Caki2 (cell line): ENCODE results near the gene RELCH. TPM values are rescaled to one million over a fixed set of nuclear protein-coding genes. Genes with fewer than 3 reads are reported as not detected.

Experiments
- DNase-seq: peaks from one replicate; pipeline ENCODE4 v3.0.0-alpha.2; 2015; ENCODE audit warnings: low read depth
- in situ Hi-C: cut with HindIII; loops from 2 replicates; pipeline ENCODE4 v1.10.0; 2016; ENCODE audit warnings: low sequenced_read_pairs, low pct_unique_long_range_greater_than_20kb, mixed read lengths
- total RNA-seq: library from RNA; depleted of rRNA; stranded (reverse); fragments of >200 nt; shearing (Covaris generic); gene quantifications from 2 replicates; pipeline ENCODE4 v1.2.3, GENCODE V29; 2014; ENCODE audit warnings: low replicate concordance

Gene RELCH
- total RNA-seq, 1 experiment from 2014 or later: 13.9 TPM

DNA sequence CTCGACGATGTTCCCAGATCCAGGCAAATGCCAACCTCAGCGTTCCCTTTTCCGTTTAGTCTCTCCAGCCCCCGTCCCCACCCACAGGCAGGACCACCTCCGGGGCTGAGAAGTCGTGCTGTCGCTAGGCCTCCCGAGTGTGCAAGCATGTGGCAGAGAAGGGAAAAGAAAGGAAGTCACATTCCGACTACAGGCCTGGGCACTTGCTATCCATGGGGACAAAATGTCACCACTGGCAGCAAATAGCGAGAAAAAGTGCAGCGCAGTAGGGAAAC, 619 bp upstream of the RELCH start:
- in situ Hi-C loops: no loop called here

DNA sequence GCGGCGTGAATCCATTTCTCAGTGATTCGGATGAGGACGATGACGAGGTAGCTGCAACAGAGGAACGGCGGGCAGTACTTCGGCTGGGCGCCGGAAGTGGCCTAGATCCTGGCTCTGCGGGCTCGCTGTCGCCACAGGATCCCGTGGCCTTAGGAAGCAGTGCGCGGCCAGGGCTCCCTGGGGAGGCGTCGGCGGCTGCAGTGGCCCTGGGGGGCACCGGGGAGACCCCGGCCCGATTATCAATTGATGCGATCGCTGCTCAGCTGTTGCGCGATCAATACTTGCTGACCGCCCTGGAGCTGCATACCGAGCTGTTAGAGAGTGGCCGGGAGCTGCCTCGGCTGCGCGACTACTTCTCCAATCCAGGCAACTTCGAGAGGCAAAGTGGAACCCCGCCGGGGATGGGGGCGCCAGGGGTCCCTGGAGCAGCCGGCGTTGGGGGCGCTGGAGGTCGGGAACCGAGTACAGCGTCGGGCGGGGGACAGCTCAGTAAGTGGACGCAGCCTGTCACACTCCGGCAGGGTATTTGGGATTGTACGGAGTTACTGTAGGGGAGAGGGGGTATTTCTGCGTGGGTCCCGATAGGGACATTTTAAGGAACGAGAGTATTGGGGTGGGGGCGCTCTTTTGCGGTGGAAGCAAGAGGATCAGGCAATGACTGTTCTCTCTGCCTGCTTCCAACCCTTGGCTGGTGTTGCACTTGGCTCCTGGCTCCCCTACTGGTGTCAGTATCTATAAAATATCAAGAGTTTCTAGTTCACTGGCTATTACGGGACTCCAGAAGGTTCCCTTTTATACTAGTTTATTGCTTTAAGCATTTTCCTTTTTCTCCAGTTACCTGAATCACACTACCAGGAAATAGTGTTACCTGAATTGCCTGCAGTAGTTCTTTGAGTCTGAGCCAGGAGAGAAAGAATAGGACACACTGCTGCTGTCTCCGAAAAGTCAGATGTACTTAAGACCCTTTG, 772 bp downstream of the RELCH start:
- DNase-seq: peak; percentile 20
- in situ Hi-C loops: no loop called here

More for the DNA sequence above, 619 bp upstream of the RELCH start:
- DNase-seq: no peak

DNA sequence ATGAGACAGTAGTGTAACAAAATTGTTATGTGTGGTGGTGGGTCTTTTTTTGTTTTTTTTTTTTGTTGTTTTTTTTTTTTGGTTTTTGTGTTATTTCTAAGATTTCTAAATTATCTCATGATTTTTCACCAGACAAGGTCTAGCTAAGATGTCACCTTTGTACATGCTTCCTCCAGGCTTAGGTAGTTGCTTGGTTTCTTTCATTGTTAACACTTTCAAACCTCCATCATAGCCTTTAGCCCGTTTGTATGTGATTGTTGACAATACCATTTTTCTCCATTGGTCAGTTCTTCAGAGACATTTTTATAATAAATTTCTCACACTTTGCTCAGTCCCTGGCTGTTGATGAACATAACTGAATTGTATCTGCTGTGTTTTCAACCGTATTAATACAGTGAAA, 2.2 kb downstream of the RELCH start:
- in situ Hi-C loops: no loop called here
- no peak for DNase-seq

DNA sequence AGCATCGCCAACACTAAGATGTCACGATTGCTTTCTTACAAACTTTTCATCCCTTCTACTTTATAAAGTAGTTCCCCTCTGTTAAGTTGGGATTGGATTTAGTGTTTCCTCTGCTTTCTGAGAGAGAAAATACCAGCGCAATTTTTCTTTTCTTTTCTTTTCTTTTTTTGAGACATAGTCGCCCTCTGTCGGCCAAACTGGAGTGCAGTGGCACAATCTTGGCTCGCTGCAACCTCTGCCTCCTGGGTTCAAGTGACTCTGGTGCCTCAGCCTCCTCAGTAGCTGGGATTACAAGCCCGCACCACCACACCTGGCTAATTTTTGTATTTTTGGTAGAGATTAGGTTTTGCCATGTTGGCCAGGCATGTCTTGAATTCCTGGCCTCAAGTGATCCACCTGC, 9.0 kb downstream of the RELCH start:
- in situ Hi-C loops: no loop called here
- no peak for DNase-seq

DNA sequence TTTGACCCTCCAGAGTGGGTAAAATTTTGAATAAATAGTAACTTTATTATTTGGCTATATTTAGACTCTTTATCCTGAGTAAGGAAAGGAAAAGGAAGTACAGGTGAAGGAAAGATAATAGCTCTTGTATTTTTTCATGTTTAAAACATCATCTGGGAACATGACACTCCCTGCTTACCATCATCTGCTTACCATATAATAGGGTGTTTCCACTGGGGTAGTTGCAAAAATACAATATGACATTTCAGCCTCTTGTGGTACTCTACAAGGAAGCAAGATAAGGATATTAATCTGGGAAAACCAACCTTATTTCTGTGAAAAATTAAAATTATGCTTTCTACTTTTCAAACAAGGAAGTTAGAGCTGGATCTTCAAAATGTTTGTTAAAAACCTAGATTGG, 9.9 kb downstream of the RELCH start:
- in situ Hi-C loops: no loop called here
- DNase-seq: no peak

DNA sequence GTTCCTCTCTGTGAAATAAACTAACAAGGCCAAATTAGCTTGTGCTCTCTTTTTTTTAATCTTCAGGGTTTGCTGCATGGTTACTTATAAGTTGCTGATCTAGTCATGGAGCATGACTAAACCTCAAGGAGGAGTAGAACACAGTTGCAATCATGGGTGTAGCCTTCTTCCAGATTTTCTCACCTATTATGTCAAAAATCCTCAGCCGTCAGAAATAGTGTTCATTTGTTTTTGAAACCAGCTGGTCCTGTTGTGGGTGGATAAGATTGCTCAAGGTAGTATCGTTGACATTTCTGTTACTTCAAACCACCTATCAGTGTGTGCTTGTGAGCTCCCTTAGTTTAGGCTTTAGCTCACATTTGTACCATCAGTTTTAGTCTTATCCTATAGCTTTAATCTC, 11.2 kb downstream of the RELCH start:
- in situ Hi-C loops: no loop called here
- DNase-seq: no peak

DNA sequence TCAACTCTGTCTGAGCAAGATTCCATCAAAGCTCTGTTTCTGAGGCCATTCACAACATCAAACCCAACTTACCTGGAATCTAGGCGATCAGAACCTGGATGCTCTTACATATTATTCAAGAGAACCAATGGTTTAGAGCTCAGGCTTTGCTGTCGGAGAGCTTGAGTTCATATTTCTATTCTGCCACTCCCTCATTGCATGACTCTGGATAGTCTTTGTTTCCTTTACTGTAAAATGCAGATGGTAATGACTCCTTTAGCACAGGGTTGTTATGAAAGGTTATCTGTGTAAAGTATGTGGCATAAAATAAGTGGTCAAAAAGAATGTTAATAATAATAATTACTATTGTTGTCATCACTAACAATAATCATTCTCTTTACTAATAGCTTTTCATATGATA, 12.6 kb downstream of the RELCH start:
- in situ Hi-C loops: no loop called here
- DNase-seq: no peak

DNA sequence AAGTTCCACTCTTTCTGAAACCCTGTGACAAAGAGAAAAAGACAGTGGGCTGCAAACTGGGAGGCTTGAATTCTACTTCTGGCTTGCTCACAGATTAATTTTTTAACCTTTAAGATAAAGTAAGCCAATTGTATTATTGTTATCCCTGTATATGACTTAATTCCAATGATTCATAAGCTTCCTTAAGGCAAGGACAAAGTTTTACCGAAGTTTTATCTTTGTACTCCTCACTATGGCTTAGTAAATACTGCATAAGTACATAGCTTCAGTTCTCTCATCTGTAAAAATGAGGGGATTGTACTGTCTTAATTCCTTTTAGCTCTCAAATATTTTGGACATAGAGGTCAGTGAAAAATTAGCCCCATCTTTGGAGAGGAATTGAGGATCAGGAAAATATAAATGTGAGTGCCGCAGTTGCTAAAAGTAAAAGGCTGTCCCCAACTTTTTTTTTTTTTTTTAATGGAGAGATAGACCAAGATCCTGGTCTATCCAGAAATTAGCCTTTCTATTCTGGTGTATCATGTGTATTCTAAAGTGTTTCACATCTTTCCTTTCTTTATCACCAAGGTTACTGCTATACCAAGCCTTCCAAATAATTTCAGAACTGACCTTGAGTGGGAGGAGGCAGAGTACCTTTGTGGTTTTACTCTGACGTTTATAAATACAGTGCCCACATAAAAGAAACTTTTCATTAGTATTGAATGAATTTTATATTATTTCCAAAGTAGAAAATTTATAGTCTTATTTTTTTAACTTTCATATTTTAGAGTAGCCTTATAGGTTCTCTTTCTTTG, 13.3 kb downstream of the RELCH start:
- no peak for DNase-seq
- in situ Hi-C loops: no loop called here

DNA sequence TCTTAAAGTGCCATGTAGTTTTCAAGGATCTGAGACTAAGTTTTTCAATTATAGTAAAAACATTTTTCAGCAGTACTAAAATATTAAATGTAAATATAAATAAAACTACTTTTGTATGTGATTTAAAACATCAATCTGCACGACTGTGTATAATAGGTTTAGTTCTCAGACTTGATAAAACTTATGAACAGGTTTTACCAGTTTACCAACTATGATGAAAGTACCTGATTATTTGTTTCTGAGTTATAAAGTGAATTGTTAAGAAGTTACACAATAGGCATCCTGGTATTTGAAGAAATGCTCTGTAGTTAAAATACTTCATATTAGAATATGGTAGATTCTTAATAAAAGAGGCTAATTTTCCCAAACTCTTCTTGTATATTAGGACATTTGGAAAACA, 14.8 kb downstream of the RELCH start:
- in situ Hi-C loops: no loop called here
- no peak for DNase-seq

DNA sequence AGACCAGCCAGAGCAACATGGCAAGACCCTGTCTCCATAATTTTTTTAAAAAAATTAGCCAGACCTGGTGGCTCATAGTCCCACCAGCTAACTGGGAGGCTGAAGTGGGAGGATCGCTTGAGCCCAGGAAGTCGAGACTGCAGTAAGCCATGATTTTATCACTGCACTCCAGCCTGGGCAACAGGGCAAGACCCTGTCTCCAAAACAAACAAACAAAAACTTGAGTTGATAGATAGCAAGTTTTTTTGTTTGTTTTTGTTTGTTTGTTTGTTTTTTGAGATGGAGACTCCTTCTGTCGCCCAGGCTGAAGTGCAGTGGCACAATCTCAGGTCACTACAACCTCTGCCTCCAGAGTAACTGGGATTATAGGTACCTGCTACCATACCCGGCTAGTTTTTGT, 18.8 kb downstream of the RELCH start:
- no peak for DNase-seq
- in situ Hi-C loops: no loop called here

DNA sequence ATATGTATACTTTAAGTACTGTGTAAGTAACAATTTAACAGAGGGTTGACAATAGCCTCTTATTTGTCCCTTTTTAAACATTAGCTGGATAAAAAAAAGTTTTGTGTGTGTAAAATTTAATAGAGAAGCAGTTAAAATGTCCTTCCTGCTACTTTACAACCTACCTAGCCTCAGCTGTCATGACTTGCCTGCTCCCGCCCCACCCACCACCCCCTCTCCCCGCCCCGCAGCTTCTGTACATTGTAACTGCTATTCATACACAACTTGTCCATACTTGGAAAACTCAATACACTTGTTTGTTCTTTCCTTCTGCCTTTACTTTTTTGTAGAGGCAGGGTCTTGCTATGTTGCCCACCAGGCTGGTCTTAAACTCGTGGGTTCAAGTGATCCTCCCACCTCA, 19.5 kb downstream of the RELCH start:
- no peak for DNase-seq
- in situ Hi-C loops: no loop called here

DNA sequence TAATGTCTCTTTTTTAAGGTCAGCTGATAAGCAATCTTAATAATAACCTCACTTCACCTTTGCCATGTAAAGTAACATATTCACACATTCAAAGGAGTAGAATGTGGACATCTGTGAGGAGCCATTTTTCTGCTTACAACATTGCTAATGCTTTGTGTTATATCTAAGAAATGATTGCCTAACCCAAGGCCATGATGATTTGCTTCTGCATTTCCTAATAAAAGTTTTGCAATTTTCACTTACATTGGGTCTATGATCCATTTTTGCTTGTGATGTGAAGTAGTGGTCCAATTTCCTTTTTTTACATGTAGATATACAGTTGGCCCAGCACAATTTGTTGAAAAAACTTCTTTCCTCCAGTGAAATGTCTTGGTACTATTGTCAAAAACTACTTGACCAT, 22.0 kb downstream of the RELCH start:
- no peak for DNase-seq

DNA sequence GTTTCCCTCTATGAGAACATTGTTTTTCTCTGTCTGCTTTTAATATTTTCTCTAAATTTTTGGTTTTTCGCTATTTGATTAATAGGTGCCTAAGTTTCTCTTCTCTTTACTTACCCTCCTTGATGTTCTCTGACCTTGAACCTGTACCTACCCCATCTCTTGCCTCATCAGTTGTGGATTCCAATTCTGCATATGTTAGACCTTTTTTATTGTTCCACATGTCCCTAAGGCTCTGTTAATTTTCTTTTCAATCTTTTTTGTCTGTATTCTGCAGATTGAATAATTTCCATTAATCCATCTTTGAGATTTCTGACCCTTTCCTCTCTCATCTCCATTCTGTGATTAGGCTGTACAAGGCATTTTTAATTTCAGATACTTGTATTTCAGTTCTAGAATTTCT, 23.1 kb downstream of the RELCH start:
- no peak for DNase-seq
- in situ Hi-C loops: no loop called here

More for the DNA sequence above, 22.0 kb downstream of the RELCH start:
- in situ Hi-C loops: no loop called here

DNA sequence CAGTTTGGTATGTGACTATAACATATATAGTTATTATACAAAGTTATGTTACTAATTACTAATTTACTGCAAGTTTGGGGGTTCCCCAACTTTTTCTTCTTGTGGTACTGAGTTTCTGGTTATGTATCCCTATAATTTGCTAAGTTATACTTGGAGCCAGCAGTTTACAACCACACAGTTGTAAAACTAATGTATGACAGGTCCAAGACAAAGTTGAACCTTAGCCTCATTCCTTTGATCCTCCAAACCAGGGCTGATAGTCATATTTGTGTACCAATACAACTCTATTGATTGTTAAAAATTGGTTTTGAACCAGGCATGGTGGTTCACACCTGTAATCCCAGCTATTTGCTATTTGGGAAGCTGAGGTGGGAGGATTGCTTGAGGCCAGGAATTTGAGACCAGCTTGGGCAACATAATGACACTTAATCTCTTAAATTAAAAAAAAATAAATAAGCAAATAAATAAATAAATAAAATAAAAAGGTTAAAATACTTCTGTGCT, 24.3 kb downstream of the RELCH start:
- no peak for DNase-seq

DNA sequence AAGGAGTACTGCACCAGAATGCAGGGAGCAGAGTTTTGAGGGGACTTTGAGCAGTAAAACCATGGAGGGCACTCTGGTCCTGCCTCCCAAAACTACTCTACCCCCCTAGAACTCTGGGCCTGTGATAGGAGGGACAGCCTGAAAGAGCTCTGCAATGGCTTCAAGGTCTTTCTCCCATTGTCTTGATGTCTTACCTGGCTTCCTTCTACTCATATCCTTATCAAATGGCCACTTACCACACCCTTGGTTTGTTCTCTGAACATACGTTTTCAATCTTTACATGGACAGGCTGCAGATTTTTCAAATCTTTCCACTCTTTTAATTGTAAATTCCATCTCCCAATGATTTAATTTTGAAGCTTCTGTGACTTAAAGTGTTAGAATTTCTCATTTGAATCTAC, 27.7 kb downstream of the RELCH start:
- DNase-seq: no peak

More for the DNA sequence above, 24.3 kb downstream of the RELCH start:
- in situ Hi-C loops: no loop called here

DNA sequence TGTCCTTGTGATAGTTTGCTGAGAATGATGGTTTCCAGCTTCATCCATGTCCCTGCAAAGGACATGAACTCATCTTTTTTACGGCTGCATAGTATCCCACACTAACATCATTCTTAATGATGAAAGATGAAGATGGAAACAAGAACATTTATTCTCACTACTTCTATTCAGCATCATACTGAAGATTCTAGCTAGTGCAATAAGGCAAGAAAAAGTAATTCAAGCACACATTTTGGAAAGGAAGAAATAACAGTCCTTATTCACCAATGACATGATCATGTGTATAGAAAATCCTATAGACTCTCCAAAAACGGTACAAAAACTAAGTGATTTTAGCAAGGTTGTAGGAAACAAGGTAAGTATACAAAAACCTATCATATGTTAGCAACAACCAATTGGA, 37.2 kb downstream of the RELCH start:
- no peak for DNase-seq
- in situ Hi-C loops: no loop called here

More for the DNA sequence above, 27.7 kb downstream of the RELCH start:
- in situ Hi-C loops: no loop called here

DNA sequence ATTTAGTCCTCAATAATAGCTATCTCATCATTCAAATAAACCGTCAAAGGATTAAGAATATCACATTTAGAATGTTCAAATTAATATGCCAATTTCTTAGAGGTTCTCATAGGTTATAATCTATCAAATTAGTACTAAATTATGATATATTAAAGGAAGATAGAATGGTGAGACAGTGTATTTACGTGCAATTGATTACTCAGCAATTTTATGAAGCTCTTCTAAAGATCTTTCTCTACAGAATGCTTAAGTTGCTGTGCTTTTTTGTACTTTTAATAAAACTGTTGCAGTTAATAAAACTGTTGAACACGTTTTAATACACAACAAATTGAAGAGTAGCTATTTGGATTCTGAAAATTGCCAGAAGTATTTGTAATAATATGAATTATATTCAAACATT, 39.0 kb downstream of the RELCH start:
- DNase-seq: no peak
- in situ Hi-C loops: no loop called here

DNA sequence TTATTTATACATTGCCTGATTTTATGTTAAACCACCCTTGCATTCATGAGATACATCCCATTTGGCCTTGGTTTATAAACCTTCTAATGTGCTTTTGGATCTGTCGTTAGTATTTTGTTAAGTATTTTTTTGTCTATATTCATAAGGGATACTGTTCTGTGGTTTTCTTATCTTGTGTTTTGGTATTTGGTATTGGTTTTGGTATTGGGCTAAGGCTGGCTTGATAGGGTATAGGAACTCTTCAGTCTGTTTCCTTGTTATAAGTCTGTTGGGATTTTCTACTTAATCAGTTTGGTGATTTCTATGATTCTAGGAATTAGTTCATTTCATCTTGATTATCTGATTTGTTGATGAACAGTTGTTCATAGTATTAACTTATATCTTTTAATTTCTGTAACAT, 49.2 kb downstream of the RELCH start:
- in situ Hi-C loops: no loop called here
- no peak for DNase-seq

DNA sequence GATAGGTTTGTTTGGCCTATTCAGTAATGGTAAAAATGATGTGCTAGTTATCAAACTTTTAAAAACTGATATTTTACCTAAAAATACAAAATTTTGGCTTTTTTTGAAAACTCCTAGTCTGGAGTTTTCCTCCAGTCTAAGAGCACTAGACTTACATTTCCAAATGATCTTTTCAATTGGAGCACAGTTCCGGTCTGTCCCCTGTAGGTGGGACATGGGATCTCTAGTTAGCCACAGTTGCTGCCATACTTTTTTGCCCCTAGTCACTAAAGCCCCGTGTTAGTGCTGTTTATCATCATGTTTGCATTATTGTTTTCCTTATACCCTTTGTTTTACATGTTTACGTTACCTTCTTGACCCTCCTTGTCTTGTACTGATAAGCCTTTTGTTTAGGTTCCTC, 52.4 kb downstream of the RELCH start:
- DNase-seq: no peak
- in situ Hi-C loops: no loop called here
